Tibial artery (tissue), 4 donors: ENCODE data around the gene CATSPER1.
A peak's percentile ranks its signal among the peaks of the same experiment; 100 is the strongest.

ENCODE experiments used
- DNase-seq, 2 donors: peaks; one replicate each; pipeline ENCODE4 v3.0.0-alpha.2; 2019
- H3K27ac ChIP-seq, 2 donors: fragments of 200-600 bp; sonication (generic) in 1 of 2; 1 replicate in 1 of 2; 2 replicates in 1 of 2; pipeline ENCODE4 v1.5.1; 2018 to 2019; ENCODE audit warnings: mild to moderate bottlenecking in 1 of 2
- H3K27me3 ChIP-seq, 2 donors: fragments of 200-600 bp; sonication (generic) in 1 of 2; one replicate each; pipeline versions ENCODE4 v1.5.1 to v1.6.0; 2016 to 2019
- H3K36me3 ChIP-seq, 3 donors: fragments of 200-600 bp; sonication (generic) in 2 of 3; one replicate each; pipeline ENCODE4 v1.5.1; 2016 to 2019; ENCODE audit warnings: mild to moderate bottlenecking in 2 of 3
- H3K4me1 ChIP-seq, 4 donors: fragments of 200-600 bp; sonication (generic) in 2 of 4; 1 replicate in 3 of 4; 2 replicates in 1 of 4; pipeline ENCODE4 v1.5.1; 2016 to 2019
- H3K4me3 ChIP-seq, 2 donors: fragments of 200-600 bp; sonication (generic) in 1 of 2; 1 replicate in 1 of 2; 2 replicates in 1 of 2; pipeline ENCODE4 v1.5.1; 2018 to 2019; ENCODE audit warnings: mild to moderate bottlenecking in 2 of 2
- H3K9me3 ChIP-seq, 3 donors: fragments of 200-600 bp; sonication (generic) in 1 of 3; one replicate each; pipeline ENCODE4 v1.5.1; 2016 to 2019
- CTCF ChIP-seq, 2 experiments: fragments of 200-600 bp in 1 of 2; fragments of 450-650 bp in 1 of 2; IDR thresholded peaks; one replicate each; pipeline ENCODE4 v1.5.1; 2017 to 2019; ENCODE audit warnings: antibody characterized with exemption in 2 of 2, mild to moderate bottlenecking in 1 of 2, moderate library complexity in 1 of 2
- intact Hi-C: fragments of 100-400 bp; cut with DNase I; formaldehyde crosslinking; loops from one replicate; pipeline ENCODE4 v1.15.0; 2023; ENCODE audit warnings: low total_unique reads

The CATSPER1 gene

GRCh38 chr11:66052664-66052982 lies 26.3 kb upstream of the CATSPER1 start:
- Histone ChIP-seq H3K4me1 (peaks cover 0 to 45% (median 31%) of the 10 kb centered on the region in 4 donors), H3K27me3 (peaks cover 0 to 11% of the 10 kb centered on the region in 2 donors), H3K9me3 (no peaks in the 10 kb centered on the region), H3K27ac (peak overlapping the region; percentile 83 to 89), H3K4me3 (peak overlapping the region; percentile 78 to 86), H3K36me3 (peaks cover 30 to 37% (median 34%) of the 10 kb centered on the region in 3 donors)
- intact Hi-C loops, result no loop called here
- TF ChIP-seq CTCF (IDR thresholded peaks at IDR 0.05), result no peak
- DNase-seq, result no peak

- Histone ChIP-seq H3K27me3 (peaks cover 0 to 11% of the 10 kb centered on the region in 2 donors), H3K27ac (peak within 1 kb of the TSS; percentile 83 to 89), H3K36me3 (peaks cover 24 to 31% (median 28%) of the 10 kb centered on the region in 3 donors), H3K4me1 (peaks cover 0 to 46% (median 31%) of the 10 kb centered on the region in 4 donors), H3K4me3 (peak within 1 kb of the TSS; percentile 78 to 86), H3K9me3 (no peaks in the 10 kb centered on the region)
- TF ChIP-seq CTCF (IDR thresholded peaks at IDR 0.05), result peak in 1 of 2 experiments; percentile 17
- intact Hi-C loops, result no loop called here
- DNase-seq, result peak; percentile 97 to 99
These were observed 25.7 kb upstream of the CATSPER1 start, which contains the start of gene SF3B2 for GRCh38 chr11:66051766-66052663. SF3B2 (plus strand) TSS chr11:66052364; CDS start chr11:66052385, 21 bp downstream.

GRCh38 chr11:66051371-66051765 lies 25.1 kb upstream of the CATSPER1 start:
- H3K36me3 ChIP-seq, result peaks cover 18 to 25% (median 22%) of the 10 kb centered on the region in 3 donors
- intact Hi-C loops, result no loop called here
- peaks cover 0 to 11% of the 10 kb centered on the region in 2 donors for H3K27me3 ChIP-seq
- DNase-seq, result no peak
- peak overlapping the region; percentile 78 to 86 for H3K4me3 ChIP-seq
- H3K27ac ChIP-seq, result peak overlapping the region; percentile 83 to 89
- no peak for TF ChIP-seq CTCF (IDR thresholded peaks at IDR 0.05)
- H3K9me3 ChIP-seq, result no peaks in the 10 kb centered on the region
- H3K4me1 ChIP-seq, result peaks cover 0 to 46% (median 31%) of the 10 kb centered on the region in 4 donors

DNA sequence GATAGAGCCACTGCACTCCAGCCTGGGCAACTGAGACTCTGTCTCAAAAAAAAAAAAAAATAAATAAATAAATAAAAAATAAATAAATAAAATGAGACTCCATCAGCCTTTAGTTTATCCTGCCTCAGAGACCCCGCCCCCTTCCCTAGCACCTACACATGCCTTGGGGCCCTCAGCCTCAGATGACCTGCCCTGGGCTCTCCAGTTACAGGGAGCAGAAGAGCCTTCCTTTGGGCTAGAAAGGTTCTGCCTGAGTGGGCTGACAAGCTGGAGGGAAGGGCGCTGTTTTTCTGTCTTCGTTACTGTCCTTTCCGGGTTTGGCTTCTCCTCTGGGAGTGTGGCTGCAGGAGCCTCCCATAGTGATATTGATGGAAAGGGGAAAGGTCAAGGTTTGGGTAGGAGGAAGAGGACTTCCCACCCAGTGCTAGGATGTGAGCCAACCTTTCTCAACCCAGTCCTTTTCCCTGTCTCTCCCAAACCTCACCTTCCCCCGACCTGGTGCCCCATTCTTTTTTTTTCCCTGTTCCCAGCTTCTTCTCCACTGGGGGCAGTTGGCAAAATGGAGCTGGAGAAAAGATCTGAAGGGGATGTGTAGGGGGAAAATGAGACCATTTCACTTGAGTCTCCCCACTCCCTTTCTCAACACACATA lies 24.4 kb upstream of the CATSPER1 start:
- no peak for TF ChIP-seq CTCF (IDR thresholded peaks at IDR 0.05)
- H3K36me3 ChIP-seq, result peaks cover 13 to 18% (median 17%) of the 10 kb centered on the region in 3 donors
- H3K27ac ChIP-seq, result peak overlapping the region in 1 of 2 donors; percentile 89
- intact Hi-C loops, result no loop called here
- H3K27me3 ChIP-seq, result peaks cover 0 to 11% of the 10 kb centered on the region in 2 donors
- H3K4me1 ChIP-seq, result peaks cover 0 to 46% (median 31%) of the 10 kb centered on the region in 4 donors
- H3K4me3 ChIP-seq, result no peak overlapping the region
- no peaks in the 10 kb centered on the region for H3K9me3 ChIP-seq
- no peak for DNase-seq

DNA sequence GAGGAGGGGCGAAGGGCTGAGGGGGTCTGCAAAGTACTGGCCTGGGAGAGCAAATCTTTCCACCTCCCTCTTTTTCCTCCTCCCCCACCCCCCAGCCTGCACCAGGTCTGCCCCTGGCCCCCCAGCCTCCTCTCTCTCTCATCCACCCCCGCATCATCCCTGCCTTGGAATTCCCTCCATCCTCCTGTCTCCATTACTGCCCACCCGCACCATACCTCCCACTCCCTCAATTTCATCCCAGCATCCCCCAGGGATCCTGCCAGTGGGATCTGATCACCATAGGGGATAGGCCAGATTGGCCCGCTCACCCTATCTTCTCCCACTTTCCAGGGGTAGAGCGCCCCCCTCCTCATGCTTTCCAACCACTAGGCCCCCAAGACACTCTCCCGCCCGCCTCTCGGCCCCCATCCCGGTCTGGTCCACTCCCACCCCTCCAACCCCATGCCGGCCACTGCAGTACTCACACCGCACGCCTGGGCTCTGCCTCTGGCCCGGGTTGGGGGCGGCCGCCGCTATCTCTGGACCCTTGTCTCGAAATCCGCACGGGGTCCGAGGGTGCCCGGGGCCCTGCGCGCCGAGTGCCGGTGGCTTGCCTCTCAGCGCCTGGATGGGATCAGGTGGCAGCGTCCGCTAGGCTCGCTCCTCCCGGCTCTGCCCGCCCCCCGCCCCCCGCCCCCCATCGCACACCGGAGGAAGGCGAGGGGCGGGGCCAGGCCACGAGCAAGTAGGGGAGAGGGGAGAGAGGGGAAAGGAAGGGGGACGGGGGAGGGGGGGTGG lies 22.5 kb upstream of the CATSPER1 start, which contains the start of gene GAL3ST3:
GAL3ST3 (minus strand) TSS at position 615 of the 777 bp plus-strand sequence. CDS start 3,746 bp downstream, outside the sequence.
- H3K9me3 ChIP-seq, result no peaks in the 10 kb centered on the region
- DNase-seq, result no peak
- H3K4me3 ChIP-seq, result peak within 1 kb of the TSS in 1 of 2 donors; percentile 25
- H3K36me3 ChIP-seq, result no peaks in the 10 kb centered on the region
- intact Hi-C loops, result no loop called here
- no peak for TF ChIP-seq CTCF (IDR thresholded peaks at IDR 0.05)
- no peak within 1 kb of the TSS for H3K27ac ChIP-seq
- peaks cover 0 to 11% of the 10 kb centered on the region in 2 donors for H3K27me3 ChIP-seq
- H3K4me1 ChIP-seq, result peaks cover 0 to 43% (median 36%) of the 10 kb centered on the region in 4 donors
